Body of pancreas (tissue), 4 donors: Measurements from ENCODE around the gene SLC2A6. TPM values are rescaled to one million over a fixed set of nuclear protein-coding genes. Genes with fewer than 3 reads are reported as not detected.

Experiments used
- ATAC-seq: fragments of 150-250 bp; one replicate; pipeline ENCODE4 v1.9.1; 2016
- DNase-seq, 4 donors: peaks; one replicate each; pipeline ENCODE4 v3.0.0-alpha.2; 2019
- H3K27ac ChIP-seq, 4 donors: fragments of 200-600 bp; sonication (generic); 1 replicate in 3 of 4; 2 replicates in 1 of 4; pipeline versions ENCODE4 v1.5.1 to v1.6.1; 2016 to 2019; ENCODE audit warnings: mild to moderate bottlenecking in 1 of 4, mixed read lengths in 1 of 4, moderate library complexity in 1 of 4
- H3K27me3 ChIP-seq, 2 donors: fragments of 200-600 bp; sonication (generic); one replicate each; pipeline ENCODE4 v1.6.0; 2016; ENCODE audit warnings: mild to moderate bottlenecking in 1 of 2
- H3K36me3 ChIP-seq, 2 donors: fragments of 200-600 bp; sonication (generic); replicated peaks in 1 of 2; 2 replicates each; pipeline ENCODE4 v1.5.1; 2016; ENCODE audit warnings: low read depth in 2 of 2; ENCODE audit not compliant: insufficient read depth in 1 of 2
- H3K4me1 ChIP-seq: fragments of 200-600 bp; sonication (generic); one replicate; pipeline ENCODE4 v1.6.0; 2016
- H3K4me3 ChIP-seq, 2 donors: fragments of 200-600 bp; sonication (generic); 1 replicate in 1 of 2; 2 replicates in 1 of 2; pipeline ENCODE4 v1.5.1; 2016 to 2019
- H3K9me3 ChIP-seq, 3 donors: fragments of 200-600 bp; sonication (generic); 1 replicate in 2 of 3; 2 replicates in 1 of 3; pipeline ENCODE4 v1.5.1; 2016
- POLR2A ChIP-seq, 3 donors: fragments of 450-650 bp; IDR thresholded peaks; one replicate each; pipeline ENCODE4 v1.6.1; 2016; ENCODE audit warnings: antibody characterized with exemption in 3 of 3, mild to moderate bottlenecking in 2 of 3
- WGBS, 2 donors: methylation state at CpG; one replicate each; pipeline ENCODE4 v1.1.5; 2017; 5-methylcytosine and 5-hydroxymethylcytosine counted together
- intact Hi-C: fragments of 100-400 bp; cut with DNase I; formaldehyde crosslinking; loops from one replicate; pipeline ENCODE4 v1.15.1; 2023
- total RNA-seq, 2 donors: library from RNA; depleted of rRNA; stranded (reverse); fragments of >200 nt; gene quantifications; one replicate each; pipeline ENCODE4 v1.1.0, GENCODE V29; 2016
- TF ChIP-seq, protein P1 (sequence below), 7 experiments: fragments of 450-650 bp in 4 of 7; fragments of 200-600 bp in 3 of 7; sonication (generic) in 3 of 7; IDR thresholded peaks; one replicate each; pipeline ENCODE4 v1.5.1; 2016 to 2019; ENCODE audit warnings: antibody characterized with exemption in 7 of 7

The SLC2A6 gene
- total RNA-seq, 2 donors from 2014 or later = 2.6 to 3.0 TPM

DNA sequence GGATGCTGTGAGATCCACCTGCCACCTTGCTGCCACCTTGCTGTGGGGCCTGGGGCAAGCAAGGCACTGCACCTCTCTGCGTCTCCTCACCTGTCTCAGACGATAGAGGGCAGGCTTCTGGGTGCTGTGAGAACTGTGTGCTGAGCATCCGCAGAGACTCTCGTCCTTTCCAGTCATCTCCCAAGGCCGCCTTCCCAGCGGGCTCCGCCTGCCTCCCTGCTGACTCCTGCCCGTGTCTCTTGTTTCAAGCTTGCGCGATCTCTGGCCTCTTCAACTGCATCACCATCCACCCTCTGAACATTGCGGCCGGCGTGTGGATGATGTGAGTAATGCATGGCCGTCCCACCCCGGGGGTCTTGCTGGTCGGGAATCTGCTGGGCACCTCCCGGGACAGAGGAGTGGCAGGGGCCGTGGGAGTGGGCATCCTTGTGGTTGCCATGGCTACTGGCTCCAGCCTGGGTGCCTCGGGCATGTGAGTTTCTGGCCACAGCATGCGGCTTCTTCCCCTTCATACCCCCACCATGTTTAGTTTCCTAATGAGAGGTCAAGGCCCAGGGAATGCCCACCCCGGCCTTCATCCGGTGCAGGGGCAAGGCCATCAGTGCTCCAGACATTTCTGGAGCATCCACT, 15.6 kb downstream of the SLC2A6 start:
- no peak overlapping the region for H3K4me3 ChIP-seq
- intact Hi-C loops = no loop called here
- DNase-seq = peak in 1 of 4 donors; percentile 28
- H3K4me1 ChIP-seq = peaks cover 31% of the 10 kb centered on the region
- peak overlapping the region in 1 of 4 donors; percentile 34 for H3K27ac ChIP-seq
- H3K9me3 ChIP-seq = no peaks in the 10 kb centered on the region
- 86 to 88% methylated on average over 21 to 22 of the region's 22 CpGs for WGBS, 2 donors
- no peaks in the 10 kb centered on the region for H3K36me3 ChIP-seq
- no peaks in the 10 kb centered on the region for H3K27me3 ChIP-seq
- TF ChIP-seq, protein P1, sequence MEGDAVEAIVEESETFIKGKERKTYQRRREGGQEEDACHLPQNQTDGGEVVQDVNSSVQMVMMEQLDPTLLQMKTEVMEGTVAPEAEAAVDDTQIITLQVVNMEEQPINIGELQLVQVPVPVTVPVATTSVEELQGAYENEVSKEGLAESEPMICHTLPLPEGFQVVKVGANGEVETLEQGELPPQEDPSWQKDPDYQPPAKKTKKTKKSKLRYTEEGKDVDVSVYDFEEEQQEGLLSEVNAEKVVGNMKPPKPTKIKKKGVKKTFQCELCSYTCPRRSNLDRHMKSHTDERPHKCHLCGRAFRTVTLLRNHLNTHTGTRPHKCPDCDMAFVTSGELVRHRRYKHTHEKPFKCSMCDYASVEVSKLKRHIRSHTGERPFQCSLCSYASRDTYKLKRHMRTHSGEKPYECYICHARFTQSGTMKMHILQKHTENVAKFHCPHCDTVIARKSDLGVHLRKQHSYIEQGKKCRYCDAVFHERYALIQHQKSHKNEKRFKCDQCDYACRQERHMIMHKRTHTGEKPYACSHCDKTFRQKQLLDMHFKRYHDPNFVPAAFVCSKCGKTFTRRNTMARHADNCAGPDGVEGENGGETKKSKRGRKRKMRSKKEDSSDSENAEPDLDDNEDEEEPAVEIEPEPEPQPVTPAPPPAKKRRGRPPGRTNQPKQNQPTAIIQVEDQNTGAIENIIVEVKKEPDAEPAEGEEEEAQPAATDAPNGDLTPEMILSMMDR (IDR thresholded peaks at IDR 0.05) = peak in 3 of 7 experiments; percentile 25 to 40 (median 27)
- TF ChIP-seq POLR2A (IDR thresholded peaks at IDR 0.05) = no peak
- ATAC-seq = no peak

DNA sequence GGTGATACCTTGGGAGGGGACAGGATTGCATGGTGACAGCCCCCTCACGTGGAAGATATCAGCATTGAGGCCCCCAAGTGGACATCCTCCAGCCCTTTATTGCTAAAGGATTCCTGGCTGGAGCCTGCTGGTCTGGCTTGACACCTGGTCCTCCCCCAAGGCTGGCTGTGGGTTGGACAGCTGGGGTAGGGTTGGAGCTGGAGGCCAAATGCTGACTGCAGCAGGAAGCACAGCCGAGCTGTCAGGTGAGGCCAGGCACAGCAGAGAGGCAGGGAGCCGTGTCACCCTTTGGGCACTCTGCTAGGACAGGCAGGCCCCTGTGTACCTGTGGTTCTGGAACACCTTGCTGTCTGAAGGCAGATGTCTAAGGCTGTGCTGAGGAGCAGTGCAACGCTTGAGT, 16.9 kb downstream of the SLC2A6 start:
- Histone ChIP-seq H3K27me3 (no peaks in the 10 kb centered on the region), H3K9me3 (no peaks in the 10 kb centered on the region), H3K4me3 (no peak overlapping the region), H3K27ac (peak overlapping the region in 2 of 4 donors; percentile 93 to 97), H3K4me1 (peaks cover 22% of the 10 kb centered on the region), H3K36me3 (no peaks in the 10 kb centered on the region)
- no peak for ATAC-seq
- TF ChIP-seq POLR2A (IDR thresholded peaks at IDR 0.05) = no peak
- TF ChIP-seq, protein P1 (IDR thresholded peaks at IDR 0.05) = no peak
- 49 to 81% methylated on average over 2 to 4 of the region's 4 CpGs for WGBS, 2 donors
- intact Hi-C loops = no loop called here
- peak in 3 of 4 donors; percentile 38 to 56 (median 49) for DNase-seq

DNA sequence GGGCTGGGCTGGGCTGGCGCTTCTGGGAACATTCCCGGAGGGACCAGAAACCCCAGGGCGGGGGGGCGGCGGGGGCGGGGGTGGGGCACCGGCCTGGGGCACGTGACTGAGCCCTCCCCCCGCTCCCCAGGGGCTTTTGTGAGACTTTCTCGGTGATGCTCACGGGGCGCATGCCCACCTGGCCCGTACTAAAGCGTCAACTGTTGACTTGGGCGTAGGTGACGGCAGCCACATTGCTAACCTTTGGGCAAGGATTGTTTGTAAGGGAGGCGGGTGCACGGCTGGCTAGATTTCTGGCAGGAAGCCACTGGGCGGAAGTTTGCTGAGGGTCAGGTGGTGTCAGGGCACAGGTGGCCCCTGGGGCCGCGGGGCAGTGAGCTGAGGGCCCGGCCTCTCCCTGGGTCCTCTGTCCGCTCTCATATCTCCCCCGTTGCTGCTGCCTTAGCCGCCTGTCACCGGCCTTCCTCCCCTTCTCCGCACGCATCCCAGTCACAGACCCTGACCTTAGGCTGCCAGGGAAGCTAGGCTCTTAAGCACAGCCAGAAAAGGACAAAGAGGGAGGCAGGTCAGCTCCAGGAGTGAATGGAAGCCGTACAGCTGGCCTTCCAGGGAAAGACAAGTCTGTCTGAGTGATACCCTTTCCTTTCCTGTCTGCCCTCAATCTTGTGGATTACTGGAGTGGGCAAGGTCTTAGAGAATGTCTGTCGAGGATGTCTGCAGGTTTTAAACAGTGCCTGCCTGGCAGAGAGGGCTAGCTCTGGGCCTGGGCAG, 18.3 kb downstream of the SLC2A6 start:
- H3K36me3 ChIP-seq = no peaks in the 10 kb centered on the region
- DNase-seq = peak; percentile 87 to 93 (median 90)
- peak overlapping the region; percentile 32 to 84 for H3K4me3 ChIP-seq
- 3 to 5% methylated on average over 21 of the region's 30 CpGs for WGBS, 2 donors
- ATAC-seq = peak; percentile 36
- H3K27me3 ChIP-seq = no peaks in the 10 kb centered on the region
- peak overlapping the region; percentile 93 to 98 (median 96) for H3K27ac ChIP-seq
- TF ChIP-seq POLR2A (IDR thresholded peaks at IDR 0.05) = peak in 2 of 3 donors; percentile 9 to 50
- TF ChIP-seq, protein P1 (IDR thresholded peaks at IDR 0.05) = no peak
- H3K4me1 ChIP-seq = peaks cover 22% of the 10 kb centered on the region
- intact Hi-C loops = no loop called here
- no peaks in the 10 kb centered on the region for H3K9me3 ChIP-seq

DNA sequence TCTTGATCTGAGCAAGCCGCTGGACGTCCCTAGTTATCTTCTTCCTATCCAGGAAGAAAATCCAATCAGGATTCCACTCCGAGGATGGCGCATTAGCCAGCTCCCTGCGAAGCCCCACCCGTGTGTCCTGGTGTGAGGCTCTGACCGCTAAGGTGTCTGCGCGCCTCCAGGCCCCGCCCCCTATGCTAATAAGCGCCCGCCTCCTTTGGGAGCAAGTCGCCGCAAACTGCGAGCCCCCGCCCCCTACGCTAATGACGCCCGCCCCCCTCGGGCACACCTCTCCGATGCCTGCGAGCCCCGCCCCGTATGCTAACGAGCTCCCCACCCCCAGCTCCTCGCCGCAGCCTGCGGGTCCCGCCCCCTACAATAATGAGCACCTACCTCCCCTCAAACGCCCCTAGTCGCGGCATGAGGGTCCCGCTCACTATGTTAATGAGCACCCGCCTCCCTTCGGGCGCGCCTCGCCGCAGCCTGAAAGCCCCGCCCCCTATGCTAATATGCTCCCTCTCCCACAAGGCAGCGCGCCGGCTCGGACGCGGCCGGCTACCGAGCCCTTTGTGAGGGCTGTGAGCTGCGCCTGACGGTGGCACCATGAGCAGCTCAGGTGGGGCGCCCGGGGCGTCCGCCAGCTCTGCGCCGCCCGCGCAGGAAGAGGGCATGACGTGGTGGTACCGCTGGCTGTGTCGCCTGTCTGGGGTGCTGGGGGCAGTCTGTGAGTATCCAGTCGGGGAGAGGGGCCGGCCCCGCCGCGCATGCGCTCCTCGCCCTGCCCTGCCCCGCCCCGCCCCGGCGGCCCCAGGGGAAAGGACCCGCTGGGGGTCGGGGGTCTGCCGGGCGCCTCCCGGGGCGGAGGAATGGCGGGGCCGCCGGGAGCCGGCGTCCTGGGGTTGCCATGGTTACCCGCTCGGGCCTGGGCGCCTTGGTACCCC, 19.2 kb downstream of the SLC2A6 start, which contains the start of gene CACFD1:
Gene CACFD1 (plus strand): TSS at position 503 of the 929 bp plus-strand sequence. CDS start 89 bp downstream, at position 592.
- Histone ChIP-seq H3K27ac (peak within 1 kb of the TSS; percentile 93 to 98 (median 96)), H3K36me3 (no peaks in the 10 kb centered on the region), H3K27me3 (no peaks in the 10 kb centered on the region), H3K4me3 (peak within 1 kb of the TSS; percentile 32 to 84), H3K9me3 (no peaks in the 10 kb centered on the region), H3K4me1 (peaks cover 22% of the 10 kb centered on the region)
- 0 to 1% methylated on average over 7 to 41 of the region's 86 CpGs for WGBS, 2 donors
- DNase-seq = peak; percentile 98 to 99 (median 98)
- peak; percentile 88 for ATAC-seq
- TF ChIP-seq, protein P1 (IDR thresholded peaks at IDR 0.05) = peak in 2 of 7 experiments; percentile 7 to 14
- TF ChIP-seq POLR2A (IDR thresholded peaks at IDR 0.05) = peak; percentile 83 to 90 (median 90)
- intact Hi-C loops = no loop called here
